ENCODE measurements around the gene SLC30A2. TPM values are rescaled to one million over a fixed set of nuclear protein-coding genes. Genes with fewer than 3 reads are reported as not detected.

The SLC30A2 gene
- total RNA-seq, 1 donor from 2014 or later, result not detected

GRCh38 chr1:25999041-25999800 lies 46.7 kb downstream of the SLC30A2 start:
- no peak for DNase-seq (ENCODE audit: extremely low read depth, low read depth, low spot score)

- DNase-seq (ENCODE audit: extremely low read depth, low read depth, low spot score), result peak; percentile 100
Observed at GRCh38 chr1:25997828-25998761, 47.8 kb downstream of the SLC30A2 start, which contains the start of gene PAFAH2. TSS of gene PAFAH2 (minus strand) at chr1:25998063. CDS start at chr1:25990816, 7,247 bp downstream.

- DNase-seq (ENCODE audit: extremely low read depth, low read depth, low spot score), result no peak
Observed at GRCh38 chr1:25996966-25997827, 48.7 kb downstream of the SLC30A2 start.

- no peak for DNase-seq (ENCODE audit: extremely low read depth, low read depth, low spot score)
Observed at GRCh38 chr1:25994402-25995150, 51.3 kb downstream of the SLC30A2 start.

- no peak for DNase-seq (ENCODE audit: extremely low read depth, low read depth, low spot score)
Observed at GRCh38 chr1:25993197-25993951, 52.5 kb downstream of the SLC30A2 start.

- DNase-seq (ENCODE audit: extremely low read depth, low read depth, low spot score), result no peak
Observed at GRCh38 chr1:25992689-25993171, 53.2 kb downstream of the SLC30A2 start.

GRCh38 chr1:25991937-25992688 lies 53.8 kb downstream of the SLC30A2 start:
- DNase-seq (ENCODE audit: extremely low read depth, low read depth, low spot score), result no peak

GRCh38 chr1:25990702-25991395 lies 55.1 kb downstream of the SLC30A2 start:
- DNase-seq (ENCODE audit: extremely low read depth, low read depth, low spot score), result no peak

GRCh38 chr1:25990251-25990650 lies 55.7 kb downstream of the SLC30A2 start:
- no peak for DNase-seq (ENCODE audit: extremely low read depth, low read depth, low spot score)

- DNase-seq (ENCODE audit: extremely low read depth, low read depth, low spot score), result no peak
Observed at GRCh38 chr1:25989440-25990234, 56.3 kb downstream of the SLC30A2 start.

- no peak for DNase-seq (ENCODE audit: extremely low read depth, low read depth, low spot score)
Observed at GRCh38 chr1:25987951-25988350, 58.0 kb downstream of the SLC30A2 start.

Other genes starting within 250 kb of the SLC30A2 start
- gene SELENON, start 245.9 kb downstream of the SLC30A2 start, total RNA-seq, result 172 and 263 TPM in 2 replicates
- 39.0 and 44.0 TPM in 2 replicates for gene MTFR1L, start 226.2 kb downstream of the SLC30A2 start, total RNA-seq
- gene AUNIP, start 186.7 kb downstream of the SLC30A2 start, total RNA-seq, result 0.68 and 1.6 TPM in 2 replicates
- 7.5 and 8.1 TPM in 2 replicates for gene PAQR7, start 170.4 kb downstream of the SLC30A2 start, total RNA-seq
- gene STMN1, start 139.7 kb downstream of the SLC30A2 start, total RNA-seq, result 106 and 163 TPM in 2 replicates
- gene PAFAH2, start 48.1 kb downstream of the SLC30A2 start, total RNA-seq, result 8.2 and 10.5 TPM in 2 replicates
- gene EXTL1, start 24.3 kb downstream of the SLC30A2 start, total RNA-seq, result 0.06 TPM in 1 of 2 replicates, not detected in the other
- not detected in 2 replicates for gene TRIM63, start 21.5 kb upstream of the SLC30A2 start, total RNA-seq
- 1.8 and 5.4 TPM in 2 replicates for gene PDIK1L, start 65.7 kb upstream of the SLC30A2 start, total RNA-seq
- 4.1 and 5.8 TPM in 2 replicates for gene FAM110D, start 113.0 kb upstream of the SLC30A2 start, total RNA-seq
- gene C1orf232, start 122.8 kb upstream of the SLC30A2 start, total RNA-seq, result not detected in 2 replicates
- 26.5 and 27.2 TPM in 2 replicates for gene ZNF593, start 123.8 kb upstream of the SLC30A2 start, total RNA-seq
- gene ZNF593OS, start 125.7 kb upstream of the SLC30A2 start, total RNA-seq, result not detected in 2 replicates
- 1.0 TPM in 1 of 2 replicates, not detected in the other for gene CNKSR1, start 131.4 kb upstream of the SLC30A2 start, total RNA-seq
- gene CATSPER4, start 144.5 kb upstream of the SLC30A2 start, total RNA-seq, result not detected in 2 replicates
- gene CEP85, start 188.1 kb upstream of the SLC30A2 start, total RNA-seq, result 7.4 and 7.9 TPM in 2 replicates
- gene SH3BGRL3, start 234.0 kb upstream of the SLC30A2 start, total RNA-seq, result 258 and 260 TPM in 2 replicates

All from glomerular endothelial cell (primary cell).